Astrocyte (in vitro differentiated cells and primary cell): ENCODE results near the gene THRSP. TPM values are rescaled to one million over a fixed set of nuclear protein-coding genes. Genes with fewer than 3 reads are reported as not detected.

Experiments
- DNase-seq: peaks from one replicate; pipeline ENCODE4 v3.0.0-alpha.2; 2010; ENCODE audit warnings: low read depth
- FAIRE-seq: peaks from 2 replicates; lab custom pipeline; 2011; peaks lifted over from hg19 to GRCh38; lab: Jason Lieb, UNC
- H2AFZ ChIP-seq: 2 replicates; pipeline ENCODE4 v1.6.0; 2012; ENCODE audit warnings: low read depth, low read length, inconsistent platforms
- H3K27ac ChIP-seq: 2 replicates; pipeline ENCODE4 v1.5.1; 2011; ENCODE audit warnings: low read depth, low read length, inconsistent platforms
- H3K27me3 ChIP-seq: 2 replicates; pipeline ENCODE4 v1.6.0; 2011; ENCODE audit warnings: low read length, inconsistent platforms; ENCODE audit not compliant: insufficient read depth
- H3K36me3 ChIP-seq: 2 replicates; pipeline ENCODE4 v1.5.1; 2011; ENCODE audit warnings: low read length, inconsistent platforms; ENCODE audit not compliant: insufficient read depth
- H3K4me1 ChIP-seq: 2 replicates; pipeline ENCODE4 v1.5.1; 2011; ENCODE audit warnings: low read length, inconsistent platforms; ENCODE audit not compliant: insufficient read depth
- H3K4me2 ChIP-seq: 2 replicates; pipeline ENCODE4 v1.6.0; 2012; ENCODE audit warnings: low read length, inconsistent platforms
- H3K4me3 ChIP-seq: 2 replicates; pipeline ENCODE4 v1.5.1; 2011; ENCODE audit warnings: low read depth, mild to moderate bottlenecking, low read length, inconsistent platforms; ENCODE audit not compliant: insufficient read depth
- H3K79me2 ChIP-seq: 2 replicates; pipeline ENCODE4 v1.6.0; 2012; ENCODE audit warnings: mild to moderate bottlenecking, low read length, inconsistent platforms; ENCODE audit not compliant: insufficient read depth
- H3K9ac ChIP-seq: 2 replicates; pipeline ENCODE4 v1.6.0; 2012; ENCODE audit warnings: mild to moderate bottlenecking, low read length, inconsistent platforms
- H3K9me3 ChIP-seq: 2 replicates; pipeline ENCODE4 v1.5.1; 2012; ENCODE audit warnings: low read depth, mild to moderate bottlenecking, low read length, inconsistent platforms; ENCODE audit not compliant: insufficient read depth
- H4K20me1 ChIP-seq: 2 replicates; pipeline ENCODE4 v1.6.0; 2012; ENCODE audit warnings: low read length, inconsistent platforms; ENCODE audit not compliant: insufficient read depth
- H3K27ac Mint-ChIP-seq: one replicate; pipeline ENCODE4 v1.8.0; 2021; ENCODE audit warnings: mild to moderate bottlenecking, mixed read lengths; ENCODE audit not compliant: unreplicated experiment
- H3K27me3 Mint-ChIP-seq: one replicate; pipeline ENCODE4 v1.8.0; 2021; ENCODE audit warnings: low read depth, mixed read lengths; ENCODE audit not compliant: unreplicated experiment
- H3K36me3 Mint-ChIP-seq: one replicate; pipeline ENCODE4 v1.8.0; 2021; ENCODE audit warnings: low read depth, mixed read lengths; ENCODE audit not compliant: unreplicated experiment
- H3K4me1 Mint-ChIP-seq: one replicate; pipeline ENCODE4 v1.8.0; 2021; ENCODE audit warnings: low read depth, mixed read lengths; ENCODE audit not compliant: unreplicated experiment
- H3K4me3 Mint-ChIP-seq: one replicate; pipeline ENCODE4 v1.8.0; 2021; ENCODE audit warnings: mild to moderate bottlenecking, moderate library complexity, mixed read lengths; ENCODE audit not compliant: unreplicated experiment
- H3K9me3 Mint-ChIP-seq: one replicate; pipeline ENCODE4 v1.8.0; 2021; ENCODE audit warnings: mild to moderate bottlenecking, mixed read lengths; ENCODE audit not compliant: unreplicated experiment
- CTCF ChIP-seq: IDR thresholded peaks from 2 replicates; pipeline ENCODE4 v1.5.1; 2011; ENCODE audit warnings: low read depth, mild to moderate bottlenecking, inconsistent platforms, low read length, moderate library complexity; ENCODE audit not compliant: insufficient read depth
- EZH2 ChIP-seq: IDR thresholded peaks from 2 replicates; pipeline ENCODE4 v1.6.1; 2012; ENCODE audit warnings: mild to moderate bottlenecking, low read length, inconsistent platforms; ENCODE audit not compliant: insufficient read depth
- total RNA-seq: library from RNA; stranded (reverse); gene quantifications from 2 replicates; pipeline ENCODE4 v1.2.1, GENCODE V29; 2021

Gene THRSP
- total RNA-seq, 1 donor from 2014 or later, result not detected

GRCh38 chr11:78080818-78081495, 17.3 kb downstream of the THRSP start:
- Mint-ChIP-seq H3K4me3 (peak overlapping the region; percentile 95), H3K36me3 (no peaks in the 10 kb centered on the region), H3K27me3 (no peaks in the 10 kb centered on the region), H3K9me3 (no peaks in the 10 kb centered on the region), H3K27ac (peak overlapping the region; percentile 87), H3K4me1 (peaks cover 14% of the 10 kb centered on the region)
- peak overlapping the region; percentile 94 for H3K4me2 ChIP-seq
- FAIRE-seq (no peak), DNase-seq (peak; percentile 98)
- H3K27me3 ChIP-seq, result no peaks in the 10 kb centered on the region
- H3K36me3 ChIP-seq, result no peaks in the 10 kb centered on the region
- peak overlapping the region; percentile 92 for H3K27ac ChIP-seq
- H3K4me3 ChIP-seq, result no peak overlapping the region
- peak overlapping the region; percentile 20 for H2AFZ ChIP-seq
- H3K79me2 ChIP-seq, result peaks cover 41% of the 10 kb centered on the region
- TF ChIP-seq CTCF (no peak), EZH2 (no peak)
- no peaks in the 10 kb centered on the region for H3K9me3 ChIP-seq
- peak overlapping the region; percentile 95 for H3K9ac ChIP-seq
- peaks cover 29% of the 10 kb centered on the region for H4K20me1 ChIP-seq
- peaks cover 34% of the 10 kb centered on the region for H3K4me1 ChIP-seq

GRCh38 chr11:78081583-78081982, 17.9 kb downstream of the THRSP start:
- Mint-ChIP-seq H3K9me3 (no peaks in the 10 kb centered on the region), H3K4me1 (peaks cover 16% of the 10 kb centered on the region), H3K36me3 (no peaks in the 10 kb centered on the region), H3K27me3 (no peaks in the 10 kb centered on the region), H3K27ac (peak overlapping the region; percentile 2), H3K4me3 (peak overlapping the region; percentile 47)
- Histone ChIP-seq H2AFZ (peak overlapping the region; percentile 19), H3K4me2 (peak overlapping the region; percentile 94), H3K27me3 (no peaks in the 10 kb centered on the region), H3K4me1 (peaks cover 32% of the 10 kb centered on the region), H3K36me3 (no peaks in the 10 kb centered on the region), H4K20me1 (peaks cover 25% of the 10 kb centered on the region), H3K27ac (peak overlapping the region; percentile 45), H3K9me3 (no peaks in the 10 kb centered on the region), H3K4me3 (no peak overlapping the region), H3K9ac (no peak overlapping the region), H3K79me2 (peaks cover 34% of the 10 kb centered on the region)
- FAIRE-seq, result no peak
- no peak for TF ChIP-seq CTCF
- TF ChIP-seq EZH2, result no peak
- no peak for DNase-seq

- no peak for FAIRE-seq
Observed at GRCh38 chr11:78082146-78082545, 18.5 kb downstream of the THRSP start.

More at GRCh38 chr11:78082146-78082545, 18.5 kb downstream of the THRSP start:
- H3K27me3 Mint-ChIP-seq, result no peaks in the 10 kb centered on the region
- Histone ChIP-seq H3K9me3 (no peaks in the 10 kb centered on the region), H3K4me1 (peaks cover 29% of the 10 kb centered on the region), H3K79me2 (peaks cover 29% of the 10 kb centered on the region), H3K4me3 (no peak overlapping the region), H3K36me3 (no peaks in the 10 kb centered on the region), H3K27ac (no peak overlapping the region), H3K4me2 (no peak overlapping the region), H2AFZ (no peak overlapping the region), H3K9ac (no peak overlapping the region), H4K20me1 (peaks cover 19% of the 10 kb centered on the region), H3K27me3 (no peaks in the 10 kb centered on the region)
- no peaks in the 10 kb centered on the region for H3K36me3 Mint-ChIP-seq
- DNase-seq, result no peak
- H3K9me3 Mint-ChIP-seq, result no peaks in the 10 kb centered on the region
- H3K4me3 Mint-ChIP-seq, result peak overlapping the region; percentile 70
- TF ChIP-seq EZH2, result no peak
- TF ChIP-seq CTCF, result no peak
- peaks cover 20% of the 10 kb centered on the region for H3K4me1 Mint-ChIP-seq
- peak overlapping the region; percentile 2 for H3K27ac Mint-ChIP-seq
